SK-N-SH treated with all-trans-retinoic acid at 6 μM for 48 hours (cell line): ENCODE data around the gene DMRTB1.

ENCODE experiments used
- ATAC-seq: fragments of 200-7000 bp; cut with Tn5 transposase; 3 replicates; pipeline ENCODE4 v1.9.1; 2020; ENCODE audit warnings: mild to moderate bottlenecking, moderate library complexity
- ARNTL ChIP-seq: fragments of 450-650 bp; formaldehyde crosslinking; IDR thresholded peaks from 2 replicates; pipeline ENCODE4 v1.5.0; 2020; ENCODE audit warnings: low read depth, mild to moderate bottlenecking, moderate library complexity, borderline replicate concordance
- CSDC2 ChIP-seq: fragments of 250-450 bp; sonication (Bioruptor Pico); IDR thresholded peaks from 2 replicates; pipeline ENCODE4 v1.5.0; 2020; ENCODE audit warnings: mild to moderate bottlenecking, moderate library complexity
- GLIS3 ChIP-seq: fragments of 250-450 bp; sonication (Bioruptor Pico); IDR thresholded peaks from 2 replicates; pipeline ENCODE4 v1.5.0; 2020; ENCODE audit warnings: mild to moderate bottlenecking, moderate library complexity
- OSR1 ChIP-seq: fragments of 250-450 bp; sonication (Bioruptor Pico); IDR thresholded peaks from 2 replicates; pipeline ENCODE4 v1.8.0; 2022; ENCODE audit warnings: moderate library complexity, mild to moderate bottlenecking, inconsistent platforms
- PPARA ChIP-seq: fragments of 250-450 bp; sonication (Bioruptor Pico); IDR thresholded peaks from 2 replicates; pipeline ENCODE4 v1.5.0; 2020; ENCODE audit warnings: mild to moderate bottlenecking, borderline replicate concordance
- TCF4 ChIP-seq: fragments of 250-450 bp; sonication (Bioruptor Pico); IDR thresholded peaks from 2 replicates; pipeline ENCODE4 v1.8.0; 2021; ENCODE audit warnings: mild to moderate bottlenecking, moderate library complexity, borderline replicate concordance
- ZC3H10 ChIP-seq: fragments of 250-450 bp; sonication (Bioruptor Pico); IDR thresholded peaks from 2 replicates; pipeline ENCODE4 v1.5.1; 2021; ENCODE audit warnings: mild to moderate bottlenecking, moderate library complexity
- ZFP30 ChIP-seq: fragments of 450-650 bp; formaldehyde crosslinking; IDR thresholded peaks from 2 replicates; pipeline ENCODE4 v1.5.0; 2022; ENCODE audit warnings: mild to moderate bottlenecking, moderate library complexity
- ZNF70 ChIP-seq: fragments of 450-650 bp; formaldehyde crosslinking; IDR thresholded peaks from 2 replicates; pipeline ENCODE4 v1.5.0; 2020; ENCODE audit warnings: mild to moderate bottlenecking, moderate library complexity
- ZNF8 ChIP-seq: fragments of 450-650 bp; formaldehyde crosslinking; IDR thresholded peaks from 2 replicates; pipeline ENCODE4 v1.5.0; 2020; ENCODE audit warnings: mild to moderate bottlenecking, moderate library complexity
- TF ChIP-seq, protein P1 (sequence below): fragments of 250-450 bp; sonication (Bioruptor Pico); IDR thresholded peaks from 2 replicates; pipeline ENCODE4 v1.5.0; 2020; ENCODE audit warnings: mild to moderate bottlenecking, moderate library complexity
- TF ChIP-seq, protein P2 (sequence below): fragments of 250-450 bp; sonication (Bioruptor Pico); IDR thresholded peaks from 2 replicates; pipeline ENCODE4 v1.5.1; 2021; ENCODE audit warnings: mild to moderate bottlenecking, moderate library complexity
- TF ChIP-seq, protein P3 (sequence below): fragments of 250-450 bp; sonication (Bioruptor Pico); IDR thresholded peaks from 2 replicates; pipeline ENCODE4 v1.8.0; 2021; ENCODE audit warnings: low read depth, mild to moderate bottlenecking, moderate library complexity, borderline replicate concordance
- TF ChIP-seq, protein P4 (sequence below): fragments of 250-450 bp; sonication (Bioruptor Pico); IDR thresholded peaks from 2 replicates; pipeline ENCODE4 v1.5.1; 2020; ENCODE audit warnings: low read depth, mild to moderate bottlenecking, moderate library complexity

The DMRTB1 gene

DNA sequence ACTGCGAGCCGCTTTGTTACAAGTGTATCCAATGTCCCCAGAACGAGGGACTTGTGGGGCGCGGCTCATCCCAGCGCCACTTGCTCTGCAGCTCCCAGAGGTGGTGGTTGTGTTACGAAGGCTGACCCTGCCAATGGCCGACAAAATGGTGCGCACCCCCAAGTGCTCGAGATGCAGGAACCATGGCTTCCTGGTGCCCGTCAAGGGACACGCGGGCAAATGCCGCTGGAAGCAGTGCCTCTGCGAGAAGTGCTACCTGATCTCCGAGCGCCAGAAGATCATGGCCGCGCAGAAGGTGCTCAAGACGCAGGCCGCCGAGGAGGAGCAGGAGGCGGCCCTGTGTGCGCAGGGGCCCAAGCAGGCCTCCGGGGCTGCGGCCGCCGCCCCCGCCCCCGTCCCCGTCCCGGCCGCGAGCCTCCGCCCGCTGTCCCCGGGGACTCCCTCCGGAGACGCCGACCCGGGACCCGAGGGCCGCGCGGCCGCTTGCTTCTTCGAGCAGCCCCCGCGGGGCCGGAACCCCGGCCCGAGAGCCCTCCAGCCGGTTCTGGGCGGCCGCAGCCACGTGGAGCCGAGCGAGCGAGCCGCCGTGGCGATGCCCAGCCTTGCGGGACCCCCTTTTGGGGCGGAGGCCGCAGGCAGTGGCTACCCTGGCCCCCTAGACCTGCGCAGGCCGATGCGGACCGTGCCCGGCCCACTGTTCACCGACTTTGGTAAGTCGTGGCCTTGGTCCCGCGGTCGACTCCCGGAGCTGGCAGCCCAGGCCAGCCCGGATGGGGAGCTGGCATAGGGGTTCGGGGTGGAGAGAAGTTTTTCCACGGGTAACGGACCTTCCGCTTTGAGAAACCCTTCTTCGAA lies at the start of gene DMRTB1:
Gene DMRTB1, plus strand, starts transcription at position 79 of the 855 bp plus-strand sequence. Its CDS starts 55 bp downstream, at position 134.
- ATAC-seq, result no peak
- TF ChIP-seq GLIS3, result no peak
- no peak for TF ChIP-seq PPARA
- TF ChIP-seq, all 23 proteins: peak for 0

DNA sequence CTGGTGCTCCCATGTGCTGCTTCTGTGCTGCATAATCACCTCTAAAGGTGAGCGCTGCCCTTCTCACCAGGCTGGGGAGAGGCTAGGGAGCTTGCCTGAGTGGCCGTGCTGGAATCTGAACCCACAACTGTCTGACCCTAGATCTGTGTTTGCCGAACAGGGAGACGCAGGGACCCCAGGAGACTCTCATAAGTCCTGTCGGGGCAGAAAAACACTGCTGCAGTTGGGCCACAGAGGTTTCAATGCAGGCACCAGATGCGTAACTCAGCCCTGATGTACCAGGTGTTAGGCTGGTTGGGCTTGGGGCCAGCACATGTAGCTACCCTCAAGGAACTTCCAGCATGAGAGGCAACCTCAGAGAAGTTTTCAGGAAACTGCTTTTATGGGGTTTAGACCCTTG lies 49.5 kb upstream of the DMRTB1 start:
- TF ChIP-seq ZC3H10, result no peak
- no peak for TF ChIP-seq ZNF70 (CRISPR knock-in tag)
- TF ChIP-seq PPARA, result no peak
- no peak for TF ChIP-seq GLIS3
- TF ChIP-seq ZFP30 (CRISPR knock-in tag), result no peak

DNA sequence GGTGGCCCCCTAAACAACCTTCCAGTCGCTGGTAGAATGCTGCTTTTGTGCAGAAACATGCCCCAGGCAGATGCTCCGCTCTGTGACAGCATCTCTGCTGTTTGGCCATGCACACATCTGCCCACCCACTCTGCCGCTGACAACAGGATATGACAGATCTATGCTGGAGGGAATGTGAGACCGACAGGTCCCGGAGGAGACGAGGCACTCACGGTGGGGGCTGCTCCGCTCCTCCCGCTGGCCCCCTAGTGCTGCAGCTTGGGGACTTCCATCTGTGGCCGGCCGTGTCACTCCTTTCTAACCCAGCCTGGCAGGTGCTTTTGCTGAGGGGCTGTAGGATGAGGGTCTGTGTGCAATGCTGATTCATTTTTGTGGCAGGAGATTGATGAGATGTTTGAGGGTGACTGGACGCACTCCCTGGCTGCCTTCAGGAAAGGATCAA lies 49.1 kb upstream of the DMRTB1 start:
- TF ChIP-seq GLIS3 (no peak), CSDC2 (CRISPR knock-in tag) (no peak)
- TF ChIP-seq, protein P1, sequence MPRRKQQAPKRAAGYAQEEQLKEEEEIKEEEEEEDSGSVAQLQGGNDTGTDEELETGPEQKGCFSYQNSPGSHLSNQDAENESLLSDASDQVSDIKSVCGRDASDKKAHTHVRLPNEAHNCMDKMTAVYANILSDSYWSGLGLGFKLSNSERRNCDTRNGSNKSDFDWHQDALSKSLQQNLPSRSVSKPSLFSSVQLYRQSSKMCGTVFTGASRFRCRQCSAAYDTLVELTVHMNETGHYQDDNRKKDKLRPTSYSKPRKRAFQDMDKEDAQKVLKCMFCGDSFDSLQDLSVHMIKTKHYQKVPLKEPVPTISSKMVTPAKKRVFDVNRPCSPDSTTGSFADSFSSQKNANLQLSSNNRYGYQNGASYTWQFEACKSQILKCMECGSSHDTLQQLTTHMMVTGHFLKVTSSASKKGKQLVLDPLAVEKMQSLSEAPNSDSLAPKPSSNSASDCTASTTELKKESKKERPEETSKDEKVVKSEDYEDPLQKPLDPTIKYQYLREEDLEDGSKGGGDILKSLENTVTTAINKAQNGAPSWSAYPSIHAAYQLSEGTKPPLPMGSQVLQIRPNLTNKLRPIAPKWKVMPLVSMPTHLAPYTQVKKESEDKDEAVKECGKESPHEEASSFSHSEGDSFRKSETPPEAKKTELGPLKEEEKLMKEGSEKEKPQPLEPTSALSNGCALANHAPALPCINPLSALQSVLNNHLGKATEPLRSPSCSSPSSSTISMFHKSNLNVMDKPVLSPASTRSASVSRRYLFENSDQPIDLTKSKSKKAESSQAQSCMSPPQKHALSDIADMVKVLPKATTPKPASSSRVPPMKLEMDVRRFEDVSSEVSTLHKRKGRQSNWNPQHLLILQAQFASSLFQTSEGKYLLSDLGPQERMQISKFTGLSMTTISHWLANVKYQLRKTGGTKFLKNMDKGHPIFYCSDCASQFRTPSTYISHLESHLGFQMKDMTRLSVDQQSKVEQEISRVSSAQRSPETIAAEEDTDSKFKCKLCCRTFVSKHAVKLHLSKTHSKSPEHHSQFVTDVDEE, result no peak
- peak; percentile 61 for ATAC-seq

More for the DNA sequence above, 49.5 kb upstream of the DMRTB1 start:
- peak; percentile 6; the same call in 1 of the 3 replicates for ATAC-seq

DNA sequence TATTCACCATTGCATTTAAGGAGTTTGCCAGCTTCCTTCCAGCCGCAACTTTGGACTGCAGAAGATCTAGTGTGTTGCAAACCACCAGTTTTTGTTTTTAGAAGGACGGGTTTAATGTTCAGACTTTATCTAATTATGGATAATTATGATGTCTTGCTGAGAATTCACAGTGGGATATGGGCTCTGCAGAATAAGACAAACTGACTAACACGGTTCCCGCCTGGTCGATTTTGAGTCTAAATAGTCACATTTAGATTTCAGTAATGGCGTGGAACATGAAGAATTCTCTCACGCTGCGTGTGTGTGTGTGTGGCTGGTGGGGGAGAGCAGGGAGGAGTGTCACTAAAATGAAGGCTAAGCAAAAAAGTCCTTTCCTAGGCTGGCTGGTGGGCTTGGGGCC lies 48.5 kb upstream of the DMRTB1 start:
- no peak for TF ChIP-seq ZNF8 (CRISPR knock-in tag)
- ATAC-seq, result no peak

DNA sequence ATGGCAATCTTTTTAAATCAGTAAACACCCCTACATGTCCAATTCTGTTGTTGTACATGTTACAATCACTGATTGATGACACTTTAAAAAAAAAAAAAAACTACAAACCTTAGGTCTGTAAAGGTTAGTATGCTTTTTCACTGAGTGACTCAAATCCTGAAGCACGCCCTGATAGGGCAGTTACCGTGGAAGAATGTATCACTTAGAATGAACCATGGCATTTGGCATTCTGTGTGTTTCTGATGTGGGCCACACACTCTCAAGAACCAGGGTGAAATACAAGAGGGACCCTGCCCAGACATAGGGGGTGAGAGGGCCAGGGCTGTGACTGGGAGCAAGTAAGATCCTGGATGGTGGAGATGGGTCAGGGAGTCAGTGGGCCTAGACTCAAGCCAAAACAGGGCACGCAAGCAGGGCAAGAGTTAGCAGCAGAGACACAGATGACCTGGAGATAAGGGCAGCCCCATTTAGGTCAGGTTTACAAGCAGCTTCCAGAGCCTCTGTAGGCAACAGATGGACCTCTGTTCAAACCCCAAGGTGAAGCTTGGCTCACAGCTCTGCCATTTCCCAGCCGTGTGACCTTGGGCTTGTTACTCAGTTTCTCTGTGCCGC lies 47.6 kb upstream of the DMRTB1 start:
- ATAC-seq, result no peak
- TF ChIP-seq, protein P2, sequence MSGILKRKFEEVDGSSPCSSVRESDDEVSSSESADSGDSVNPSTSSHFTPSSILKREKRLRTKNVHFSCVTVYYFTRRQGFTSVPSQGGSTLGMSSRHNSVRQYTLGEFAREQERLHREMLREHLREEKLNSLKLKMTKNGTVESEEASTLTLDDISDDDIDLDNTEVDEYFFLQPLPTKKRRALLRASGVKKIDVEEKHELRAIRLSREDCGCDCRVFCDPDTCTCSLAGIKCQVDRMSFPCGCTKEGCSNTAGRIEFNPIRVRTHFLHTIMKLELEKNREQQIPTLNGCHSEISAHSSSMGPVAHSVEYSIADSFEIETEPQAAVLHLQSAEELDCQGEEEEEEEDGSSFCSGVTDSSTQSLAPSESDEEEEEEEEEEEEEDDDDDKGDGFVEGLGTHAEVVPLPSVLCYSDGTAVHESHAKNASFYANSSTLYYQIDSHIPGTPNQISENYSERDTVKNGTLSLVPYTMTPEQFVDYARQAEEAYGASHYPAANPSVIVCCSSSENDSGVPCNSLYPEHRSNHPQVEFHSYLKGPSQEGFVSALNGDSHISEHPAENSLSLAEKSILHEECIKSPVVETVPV (CRISPR knock-in tag), result no peak
- TF ChIP-seq, protein P3, sequence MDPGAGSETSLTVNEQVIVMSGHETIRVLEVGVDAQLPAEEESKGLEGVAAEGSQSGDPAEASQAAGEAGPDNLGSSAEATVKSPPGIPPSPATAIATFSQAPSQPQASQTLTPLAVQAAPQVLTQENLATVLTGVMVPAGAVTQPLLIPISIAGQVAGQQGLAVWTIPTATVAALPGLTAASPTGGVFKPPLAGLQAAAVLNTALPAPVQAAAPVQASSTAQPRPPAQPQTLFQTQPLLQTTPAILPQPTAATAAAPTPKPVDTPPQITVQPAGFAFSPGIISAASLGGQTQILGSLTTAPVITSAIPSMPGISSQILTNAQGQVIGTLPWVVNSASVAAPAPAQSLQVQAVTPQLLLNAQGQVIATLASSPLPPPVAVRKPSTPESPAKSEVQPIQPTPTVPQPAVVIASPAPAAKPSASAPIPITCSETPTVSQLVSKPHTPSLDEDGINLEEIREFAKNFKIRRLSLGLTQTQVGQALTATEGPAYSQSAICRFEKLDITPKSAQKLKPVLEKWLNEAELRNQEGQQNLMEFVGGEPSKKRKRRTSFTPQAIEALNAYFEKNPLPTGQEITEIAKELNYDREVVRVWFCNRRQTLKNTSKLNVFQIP, result no peak
- no peak for TF ChIP-seq ZFP30 (CRISPR knock-in tag)
- no peak for TF ChIP-seq CSDC2 (CRISPR knock-in tag)
- TF ChIP-seq ZNF70 (CRISPR knock-in tag), result no peak
- TF ChIP-seq PPARA, result no peak
- no peak for TF ChIP-seq GLIS3
- no peak for TF ChIP-seq ZNF8 (CRISPR knock-in tag)
- no peak for TF ChIP-seq TCF4 (CRISPR knock-in tag)
- TF ChIP-seq, protein P4, sequence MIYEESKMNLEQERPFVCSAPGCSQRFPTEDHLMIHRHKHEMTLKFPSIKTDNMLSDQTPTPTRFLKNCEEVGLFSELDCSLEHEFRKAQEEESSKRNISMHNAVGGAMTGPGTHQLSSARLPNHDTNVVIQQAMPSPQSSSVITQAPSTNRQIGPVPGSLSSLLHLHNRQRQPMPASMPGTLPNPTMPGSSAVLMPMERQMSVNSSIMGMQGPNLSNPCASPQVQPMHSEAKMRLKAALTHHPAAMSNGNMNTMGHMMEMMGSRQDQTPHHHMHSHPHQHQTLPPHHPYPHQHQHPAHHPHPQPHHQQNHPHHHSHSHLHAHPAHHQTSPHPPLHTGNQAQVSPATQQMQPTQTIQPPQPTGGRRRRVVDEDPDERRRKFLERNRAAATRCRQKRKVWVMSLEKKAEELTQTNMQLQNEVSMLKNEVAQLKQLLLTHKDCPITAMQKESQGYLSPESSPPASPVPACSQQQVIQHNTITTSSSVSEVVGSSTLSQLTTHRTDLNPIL, result no peak
- no peak for TF ChIP-seq OSR1 (CRISPR knock-in tag)
- TF ChIP-seq ZC3H10, result no peak
- TF ChIP-seq ARNTL (CRISPR knock-in tag), result no peak
